Psoas muscle (tissue), 8 donors: ENCODE results near the gene FAM193B. TPM values are rescaled to one million over a fixed set of nuclear protein-coding genes. Genes with fewer than 3 reads are reported as not detected.
"Not testable (repeated sequence)": the region's sequence is repeated elsewhere in the genome, so short reads cannot be mapped to it uniquely, and the experiment has no call there.

Experiments used
- ATAC-seq, 4 donors: fragments of 200-7000 bp; cut with Tn5 transposase; one replicate each; pipeline ENCODE4 v1.9.1; 2020; ENCODE audit warnings: moderate library complexity in 3 of 4, mild to moderate bottlenecking in 2 of 4
- DNase-seq, 2 donors: peaks; one replicate each; pipeline ENCODE4 v3.0.0-alpha.2; 2020
- H3K27ac ChIP-seq: fragments of 200-600 bp; one replicate; pipeline ENCODE4 v1.8.0; 2022
- H3K27me3 ChIP-seq, 3 donors: fragments of 200-600 bp in 1 of 3; one replicate each; pipeline versions ENCODE4 v1.6.1 to v1.8.0; 2013 to 2022; ENCODE audit warnings: low read length in 2 of 3, mild to moderate bottlenecking in 2 of 3, moderate library complexity in 1 of 3; ENCODE audit not compliant: insufficient read depth in 3 of 3
- H3K36me3 ChIP-seq, 2 donors: fragments of 200-600 bp in 1 of 2; one replicate each; pipeline versions ENCODE4 v1.6.1 to v1.8.0; 2013 to 2022; ENCODE audit warnings: low read depth in 1 of 2, mild to moderate bottlenecking in 1 of 2, moderate library complexity in 1 of 2; ENCODE audit not compliant: insufficient read depth in 1 of 2
- H3K4me1 ChIP-seq: fragments of 200-600 bp; one replicate; pipeline ENCODE4 v1.8.0; 2022
- H3K4me3 ChIP-seq: fragments of 200-600 bp; one replicate; pipeline ENCODE4 v1.8.0; 2022; ENCODE audit warnings: mild to moderate bottlenecking
- H3K9me3 ChIP-seq: fragments of 200-600 bp; one replicate; pipeline ENCODE4 v1.8.0; 2022
- WGBS, 3 donors: extraction: QIAGEN DNeasy Blood & Tissue Kit; methylation state at CpG; one replicate each; pipeline versions ENCODE4 v1.1.6 to v1.1.7; 2013; 5-methylcytosine and 5-hydroxymethylcytosine counted together
- intact Hi-C, 2 donors: fragments of 100-400 bp; cut with DNase I; formaldehyde crosslinking; loops; one replicate each; pipeline versions ENCODE4 v1.11.0 to v1.14.2; 2022
- polyA plus RNA-seq, 3 donors: library from polyadenylated mRNA; stranded (reverse); fragments of 200-250 nt; gene quantifications; one replicate each; pipeline ENCODE4 v1.2.3, GENCODE V29; 2013
- total RNA-seq, 4 donors: library from RNA; stranded (reverse); fragmentation: NEBNext Ultra II Directional in 2 of 4; extraction: Animal tissue kit (Norgen Biotek cat#: 25700) in 2 of 4; gene quantifications; one replicate each; pipeline versions ENCODE4 v1.2.1 to v1.2.4, GENCODE V29; 2021 to 2023
- TF ChIP-seq, protein P1 (sequence below): fragments of 200-600 bp; IDR thresholded peaks from one replicate; pipeline ENCODE4 v1.8.0; 2022; ENCODE audit warnings: antibody characterized with exemption
- donor health status: healthy with polysubstance abuse.
- donor health status: DM: no; HTN: no; CAD: no; lungs with moderate emphysema.
- donor health status: Bipolar disorder and iron deficiency.
- donor health status: healthy.
- donor health status: DM: yes; HTN: yes; CAD: no.
- donor health status: DM: no; HTN: no; CAD: no.
- donor health status: DM: no; HTN: no; CAD: no.
- donor health status: DM: yes; HTN: yes; CAD: no.

The FAM193B gene
- total and polyA plus RNA-seq, 7 donors = 26.9 to 36.7 (median 28.4) TPM

DNA sequence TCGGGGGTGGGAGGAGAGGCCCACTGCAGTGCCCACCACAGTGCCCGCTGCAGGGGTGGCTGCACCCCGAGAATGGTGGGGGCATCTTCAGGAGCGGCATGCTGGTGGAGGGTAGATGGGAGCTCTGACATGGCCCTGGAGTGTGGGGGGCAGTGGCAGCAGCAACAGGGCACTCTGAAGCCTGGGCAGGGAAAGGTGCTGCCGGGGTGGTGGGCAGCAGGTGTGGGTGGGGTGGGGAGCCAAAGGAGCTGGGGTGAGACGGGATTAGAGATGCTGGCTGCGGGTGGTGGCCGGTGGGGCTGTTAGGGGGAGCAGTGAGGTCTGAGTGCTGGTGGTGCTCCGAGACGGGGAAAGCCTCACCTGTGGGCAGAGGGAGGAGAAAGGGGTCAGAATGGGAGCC is 18.0 kb downstream of the FAM193B start:
- Histone ChIP-seq H3K36me3 (peaks cover 2 to 62% of the 10 kb centered on the region in 2 donors), H3K27me3 (no peaks in the 10 kb centered on the region), H3K9me3 (no peaks in the 10 kb centered on the region), H3K4me1 (peaks cover 75% of the 10 kb centered on the region), H3K27ac (peak overlapping the region; percentile 86), H3K4me3 (no peak overlapping the region)
- DNase-seq = no peak
- intact Hi-C loops = no loop called here
- 86 to 88% (median 88%) methylated on average over 10 of the region's 10 CpGs for WGBS, 3 donors
- TF ChIP-seq, protein P1, sequence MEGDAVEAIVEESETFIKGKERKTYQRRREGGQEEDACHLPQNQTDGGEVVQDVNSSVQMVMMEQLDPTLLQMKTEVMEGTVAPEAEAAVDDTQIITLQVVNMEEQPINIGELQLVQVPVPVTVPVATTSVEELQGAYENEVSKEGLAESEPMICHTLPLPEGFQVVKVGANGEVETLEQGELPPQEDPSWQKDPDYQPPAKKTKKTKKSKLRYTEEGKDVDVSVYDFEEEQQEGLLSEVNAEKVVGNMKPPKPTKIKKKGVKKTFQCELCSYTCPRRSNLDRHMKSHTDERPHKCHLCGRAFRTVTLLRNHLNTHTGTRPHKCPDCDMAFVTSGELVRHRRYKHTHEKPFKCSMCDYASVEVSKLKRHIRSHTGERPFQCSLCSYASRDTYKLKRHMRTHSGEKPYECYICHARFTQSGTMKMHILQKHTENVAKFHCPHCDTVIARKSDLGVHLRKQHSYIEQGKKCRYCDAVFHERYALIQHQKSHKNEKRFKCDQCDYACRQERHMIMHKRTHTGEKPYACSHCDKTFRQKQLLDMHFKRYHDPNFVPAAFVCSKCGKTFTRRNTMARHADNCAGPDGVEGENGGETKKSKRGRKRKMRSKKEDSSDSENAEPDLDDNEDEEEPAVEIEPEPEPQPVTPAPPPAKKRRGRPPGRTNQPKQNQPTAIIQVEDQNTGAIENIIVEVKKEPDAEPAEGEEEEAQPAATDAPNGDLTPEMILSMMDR = no peak
- no peak for ATAC-seq

DNA sequence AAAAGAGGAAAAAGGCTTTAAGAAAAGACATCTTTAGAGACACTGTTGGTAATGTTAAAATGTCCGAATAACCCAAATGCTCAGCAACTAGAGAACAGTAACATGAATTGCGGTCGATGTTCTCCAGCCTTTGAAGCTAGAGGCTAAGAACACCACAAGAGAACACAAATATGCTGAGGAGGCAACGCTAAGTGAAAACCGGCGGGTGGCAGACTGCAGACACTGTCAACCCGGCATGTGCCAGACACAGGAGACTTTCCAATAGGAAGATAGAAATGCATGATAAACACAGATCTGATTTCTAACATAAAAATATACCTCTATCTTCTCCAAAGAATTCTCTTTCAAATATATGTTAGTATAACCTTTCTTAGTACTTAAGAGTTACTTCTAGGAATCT is 19.2 kb downstream of the FAM193B start:
- H3K27ac ChIP-seq = peak overlapping the region; percentile 86
- no peaks in the 10 kb centered on the region for H3K9me3 ChIP-seq
- intact Hi-C loops = no loop called here
- TF ChIP-seq, protein P1 = no peak
- ATAC-seq (peak in 2 of 4 donors; percentile 25 to 40), DNase-seq (no peak)
- H3K27me3 ChIP-seq = no peaks in the 10 kb centered on the region
- H3K4me1 ChIP-seq = peaks cover 64% of the 10 kb centered on the region
- no peak overlapping the region for H3K4me3 ChIP-seq
- WGBS, 3 donors = 40 to 64% (median 44%) methylated on average over 7 of the region's 7 CpGs
- peaks cover 4 to 75% of the 10 kb centered on the region in 2 donors for H3K36me3 ChIP-seq

DNA sequence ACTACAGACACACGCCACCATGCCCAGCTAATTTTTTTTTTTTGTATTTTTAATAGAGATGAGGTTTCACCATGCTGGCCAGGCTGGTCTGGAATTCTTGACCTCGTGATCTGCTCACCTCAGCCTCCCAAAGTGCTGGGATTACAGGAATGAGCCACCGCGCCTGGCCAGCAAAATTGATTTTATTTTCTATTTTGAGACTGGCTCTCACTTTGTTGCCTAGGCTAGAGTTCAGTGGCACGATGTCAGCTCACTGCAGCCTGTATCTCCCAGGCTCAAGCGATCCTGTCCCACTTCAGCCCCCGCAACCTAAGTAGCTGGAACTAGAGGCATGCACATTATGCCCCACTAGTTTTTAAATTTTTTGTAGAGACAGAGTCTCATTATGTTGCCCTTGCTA is 19.9 kb downstream of the FAM193B start:
- H3K4me3 ChIP-seq, H3K9me3 ChIP-seq, DNase-seq, H3K27me3 ChIP-seq, intact Hi-C loops: not testable (repeated sequence)
- H3K36me3 ChIP-seq = peaks cover 4 to 82% of the 10 kb centered on the region in 2 donors
- peak overlapping the region; percentile 86 for H3K27ac ChIP-seq
- 20 to 61% (median 29%) methylated on average over 7 of the region's 7 CpGs for WGBS, 3 donors
- peaks cover 57% of the 10 kb centered on the region for H3K4me1 ChIP-seq
- peak in 1 of 4 donors; percentile 45 for ATAC-seq

DNA sequence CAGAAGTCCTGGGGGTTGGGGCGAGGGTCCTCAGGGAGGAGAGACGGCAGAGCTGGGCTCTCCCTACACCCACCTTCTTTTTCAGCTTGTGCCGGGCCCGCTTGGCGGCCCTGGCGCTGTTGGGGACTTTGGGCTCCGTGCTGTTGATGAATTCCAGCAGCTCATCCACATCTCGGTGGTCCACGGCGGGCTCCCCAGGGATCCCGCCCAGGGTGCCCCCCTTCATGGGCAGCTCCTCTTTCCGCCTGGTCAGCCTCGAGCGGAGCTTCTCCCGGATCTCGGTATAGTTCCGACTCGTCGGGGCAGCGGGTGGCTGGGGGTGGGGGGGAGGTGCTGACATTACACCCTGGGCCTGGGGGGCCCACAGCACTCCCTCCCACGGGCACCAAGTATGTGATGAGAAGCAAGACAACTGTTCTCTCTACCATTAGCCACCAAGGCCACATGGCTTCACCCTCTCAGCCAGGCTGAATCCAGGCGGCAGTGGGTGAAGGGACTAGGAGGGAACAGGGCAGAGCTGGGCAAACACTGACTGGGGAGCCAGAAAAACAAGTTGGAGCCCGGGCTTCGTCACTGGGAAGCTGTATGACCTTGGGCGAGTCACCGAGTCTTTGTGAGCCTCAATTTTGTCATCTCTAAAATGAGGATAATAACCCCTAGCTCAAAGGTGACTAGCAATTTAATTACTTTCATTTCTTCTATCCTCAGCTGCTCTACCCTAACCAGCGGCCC is 23.0 kb downstream of the FAM193B start:
- Histone ChIP-seq H3K4me1 (peaks cover 30% of the 10 kb centered on the region), H3K36me3 (peaks cover 10 to 95% of the 10 kb centered on the region in 2 donors), H3K27me3 (no peaks in the 10 kb centered on the region), H3K9me3 (no peaks in the 10 kb centered on the region), H3K4me3 (no peak overlapping the region), H3K27ac (peak overlapping the region; percentile 41)
- TF ChIP-seq, protein P1 = no peak
- ATAC-seq = no peak
- intact Hi-C loops = no loop called here
- no peak for DNase-seq
- 85 to 91% (median 91%) methylated on average over 26 to 27 of the region's 27 CpGs for WGBS, 3 donors

DNA sequence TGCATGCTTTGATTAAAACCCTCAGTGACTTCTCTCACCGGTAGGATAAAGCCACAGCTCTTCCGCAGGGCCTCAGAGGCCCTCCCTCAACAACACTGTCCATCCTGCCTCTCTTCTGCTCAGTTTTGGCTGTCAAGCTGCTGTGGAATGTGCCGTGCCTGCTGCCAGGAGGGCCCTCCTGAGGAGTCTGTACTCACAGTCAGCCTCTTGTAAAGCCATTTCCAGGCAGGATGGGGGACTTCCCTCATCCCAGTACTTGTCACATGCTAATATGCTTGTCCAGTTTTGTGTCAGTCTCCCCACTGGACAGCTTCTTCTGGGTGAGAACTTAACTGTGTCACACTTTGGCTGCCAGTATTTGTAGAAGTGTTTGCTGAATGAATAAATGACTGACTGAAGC is 23.7 kb downstream of the FAM193B start:
- H3K9me3 ChIP-seq = no peaks in the 10 kb centered on the region
- peaks cover 29% of the 10 kb centered on the region for H3K4me1 ChIP-seq
- peaks cover 12 to 95% of the 10 kb centered on the region in 2 donors for H3K36me3 ChIP-seq
- 54 to 69% (median 54%) methylated on average over 3 of the region's 3 CpGs for WGBS, 3 donors
- ATAC-seq = peak in 1 of 4 donors; percentile 20
- intact Hi-C loops = no loop called here
- H3K27me3 ChIP-seq = no peaks in the 10 kb centered on the region
- H3K4me3 ChIP-seq = no peak overlapping the region
- no peak for DNase-seq
- H3K27ac ChIP-seq = peak overlapping the region; percentile 23
- TF ChIP-seq, protein P1 = no peak
